SJSA1 (cell line): ENCODE data around the gene SLC35F5. TPM values are rescaled to one million over a fixed set of nuclear protein-coding genes. Genes with fewer than 3 reads are reported as not detected.
"Not testable (repeated sequence)": the region's sequence is repeated elsewhere in the genome, so short reads cannot be mapped to it uniquely, and the experiment has no call there.

ENCODE experiments used
- DNase-seq, 2 experiments: peaks; one replicate each; pipeline ENCODE4 v3.0.0-alpha.2; 2015 to 2020; ENCODE audit warnings: low spot score in 2 of 2, low read depth in 1 of 2
- H3K27ac ChIP-seq: fragments of 250-450 bp; sonication (Bioruptor Pico); 2 replicates; pipeline ENCODE4 v1.5.1; 2020; ENCODE audit warnings: mild to moderate bottlenecking, moderate library complexity
- H3K27me3 ChIP-seq: fragments of 250-450 bp; sonication (Bioruptor Pico); replicated peaks from 2 replicates; pipeline ENCODE4 v1.5.1; 2020; ENCODE audit warnings: mild to moderate bottlenecking, moderate library complexity
- H3K36me3 ChIP-seq: fragments of 250-450 bp; sonication (Bioruptor Pico); 2 replicates; pipeline ENCODE4 v1.5.1; 2020; ENCODE audit warnings: mild to moderate bottlenecking
- H3K4me1 ChIP-seq: fragments of 250-450 bp; sonication (Bioruptor Pico); replicated peaks from 2 replicates; pipeline ENCODE4 v1.6.1; 2021; ENCODE audit warnings: mild to moderate bottlenecking
- H3K4me3 ChIP-seq: fragments of 250-450 bp; sonication (Bioruptor Pico); 2 replicates; pipeline ENCODE4 v1.5.1; 2020; ENCODE audit warnings: mild to moderate bottlenecking
- H3K9me3 ChIP-seq: fragments of 250-450 bp; sonication (Bioruptor Pico); replicated peaks from 2 replicates; pipeline ENCODE4 v1.5.1; 2020; ENCODE audit warnings: mild to moderate bottlenecking
- total RNA-seq: library from RNA; depleted of rRNA; stranded (reverse); fragments of >200 nt; shearing (Covaris generic); gene quantifications from 2 replicates; pipeline ENCODE4 v1.2.3, GENCODE V29; 2014; rRNA removed

The SLC35F5 gene
- 65.5 and 83.1 TPM in 2 replicates for total RNA-seq

- Histone ChIP-seq H3K9me3 (no peaks in the 10 kb centered on the region), H3K4me3 (peak within 1 kb of the TSS; percentile 95), H3K27me3 (no peaks in the 10 kb centered on the region), H3K36me3 (peaks cover 18% of the 10 kb centered on the region), H3K4me1 (peaks cover 15% of the 10 kb centered on the region), H3K27ac (peak within 1 kb of the TSS; percentile 83)
- peak; percentile 92 to 93 for DNase-seq
Observed at GRCh38 chr2:113756355-113757137, at the start of gene SLC35F5. SLC35F5 (minus strand) TSS chr2:113756642; CDS start chr2:113756409, 233 bp downstream.

- Histone ChIP-seq H3K36me3 (no peaks in the 10 kb centered on the region), H3K9me3 (no peaks in the 10 kb centered on the region), H3K27me3 (no peaks in the 10 kb centered on the region), H3K4me1 (no peaks in the 10 kb centered on the region), H3K27ac (no peak overlapping the region), H3K4me3 (no peak overlapping the region)
- no peak for DNase-seq
Observed at GRCh38 chr2:113799375-113799774, 42.9 kb upstream of the SLC35F5 start.

GRCh38 chr2:113797237-113797636 is 40.8 kb upstream of the SLC35F5 start:
- Histone ChIP-seq H3K27me3 (no peaks in the 10 kb centered on the region), H3K27ac (no peak overlapping the region), H3K36me3 (no peaks in the 10 kb centered on the region), H3K4me3 (no peak overlapping the region), H3K4me1 (peaks cover 5% of the 10 kb centered on the region), H3K9me3 (no peaks in the 10 kb centered on the region)
- no peak for DNase-seq

- no peak overlapping the region for H3K27ac ChIP-seq
Observed at GRCh38 chr2:113796592-113797175, 40.2 kb upstream of the SLC35F5 start.

GRCh38 chr2:113795405-113795920 is 39.0 kb upstream of the SLC35F5 start:
- no peak for DNase-seq
- H3K4me1 ChIP-seq: peaks cover 9% of the 10 kb centered on the region
- no peaks in the 10 kb centered on the region for H3K36me3 ChIP-seq
- no peaks in the 10 kb centered on the region for H3K9me3 ChIP-seq
- no peak overlapping the region for H3K4me3 ChIP-seq
- no peak overlapping the region for H3K27ac ChIP-seq
- no peaks in the 10 kb centered on the region for H3K27me3 ChIP-seq

More at GRCh38 chr2:113796592-113797175, 40.2 kb upstream of the SLC35F5 start:
- Histone ChIP-seq H3K9me3 (no peaks in the 10 kb centered on the region), H3K4me1 (peaks cover 9% of the 10 kb centered on the region), H3K36me3 (no peaks in the 10 kb centered on the region), H3K4me3 (no peak overlapping the region), H3K27me3 (no peaks in the 10 kb centered on the region)
- DNase-seq: no peak

GRCh38 chr2:113791697-113792590 is 35.5 kb upstream of the SLC35F5 start:
- H3K9me3 ChIP-seq: no peaks in the 10 kb centered on the region
- peak overlapping the region; percentile 6; the same call in 1 of the 2 replicates for H3K4me3 ChIP-seq
- peak overlapping the region; percentile 36 for H3K27ac ChIP-seq
- no peaks in the 10 kb centered on the region for H3K27me3 ChIP-seq
- DNase-seq: peak in 1 of 2 experiments; percentile 42
- no peaks in the 10 kb centered on the region for H3K36me3 ChIP-seq
- peaks cover 9% of the 10 kb centered on the region for H3K4me1 ChIP-seq

GRCh38 chr2:113784823-113785744 is 28.6 kb upstream of the SLC35F5 start:
- Histone ChIP-seq H3K9me3 (no peaks in the 10 kb centered on the region), H3K27me3 (no peaks in the 10 kb centered on the region), H3K4me3 (no peak overlapping the region), H3K27ac (no peak overlapping the region), H3K4me1 (no peaks in the 10 kb centered on the region), H3K36me3 (no peaks in the 10 kb centered on the region)
- no peak for DNase-seq

GRCh38 chr2:113780472-113780871 is 24.0 kb upstream of the SLC35F5 start:
- no peak overlapping the region for H3K4me3 ChIP-seq
- no peaks in the 10 kb centered on the region for H3K4me1 ChIP-seq
- H3K9me3 ChIP-seq: no peaks in the 10 kb centered on the region
- no peak for DNase-seq
- no peak overlapping the region for H3K27ac ChIP-seq
- H3K27me3 ChIP-seq: no peaks in the 10 kb centered on the region
- H3K36me3 ChIP-seq: no peaks in the 10 kb centered on the region

- no peaks in the 10 kb centered on the region for H3K36me3 ChIP-seq
- no peaks in the 10 kb centered on the region for H3K27me3 ChIP-seq
- H3K4me3 ChIP-seq: no peak overlapping the region
Observed at GRCh38 chr2:113777371-113777770, 20.9 kb upstream of the SLC35F5 start.

GRCh38 chr2:113776949-113777348 is 20.5 kb upstream of the SLC35F5 start:
- Histone ChIP-seq H3K4me3 (no peak overlapping the region), H3K36me3 (no peaks in the 10 kb centered on the region), H3K27ac (no peak overlapping the region), H3K9me3 (no peaks in the 10 kb centered on the region), H3K27me3 (no peaks in the 10 kb centered on the region), H3K4me1 (no peaks in the 10 kb centered on the region)
- no peak for DNase-seq

More at GRCh38 chr2:113777371-113777770, 20.9 kb upstream of the SLC35F5 start:
- Histone ChIP-seq H3K27ac (no peak overlapping the region), H3K4me1 (no peaks in the 10 kb centered on the region), H3K9me3 (no peaks in the 10 kb centered on the region)
- DNase-seq: no peak

GRCh38 chr2:113774616-113775015 is 18.2 kb upstream of the SLC35F5 start:
- H3K27me3 ChIP-seq, H3K36me3 ChIP-seq, H3K27ac ChIP-seq, H3K9me3 ChIP-seq, H3K4me3 ChIP-seq, H3K4me1 ChIP-seq, DNase-seq: not testable (repeated sequence)

GRCh38 chr2:113770929-113771328 is 14.5 kb upstream of the SLC35F5 start:
- H3K4me1 ChIP-seq: no peaks in the 10 kb centered on the region
- H3K9me3 ChIP-seq: no peaks in the 10 kb centered on the region
- no peak for DNase-seq
- no peaks in the 10 kb centered on the region for H3K27me3 ChIP-seq
- no peak overlapping the region for H3K4me3 ChIP-seq
- H3K36me3 ChIP-seq: no peaks in the 10 kb centered on the region
- H3K27ac ChIP-seq: no peak overlapping the region

GRCh38 chr2:113769555-113769954 is 13.1 kb upstream of the SLC35F5 start:
- no peaks in the 10 kb centered on the region for H3K27me3 ChIP-seq
- no peaks in the 10 kb centered on the region; the same call in 1 of the 2 replicates for H3K9me3 ChIP-seq
- H3K27ac ChIP-seq: no peak overlapping the region
- no peak for DNase-seq
- no peaks in the 10 kb centered on the region for H3K4me1 ChIP-seq
- H3K36me3 ChIP-seq: no peaks in the 10 kb centered on the region
- H3K4me3 ChIP-seq: no peak overlapping the region
